GM12864 (cell line): ENCODE measurements around the gene ERC2.

ENCODE experiments used
- DNase-seq: peaks from one replicate; pipeline ENCODE4 v3.0.0-alpha.2; 2011; ENCODE audit warnings: low read depth
- H3K4me3 ChIP-seq: 2 replicates; pipeline ENCODE4 v1.5.1; 2011; ENCODE audit warnings: mild to moderate bottlenecking, low read depth, low read length, control low read depth
- CTCF ChIP-seq: IDR thresholded peaks from 2 replicates; pipeline ENCODE4 v1.5.1; 2011; ENCODE audit warnings: low read depth, mild to moderate bottlenecking, moderate library complexity, low read length, control low read depth, inconsistent platforms; ENCODE audit errors: missing control alignments

ERC2 gene

GRCh38 chr3:56051052-56051451 is 417.2 kb downstream of the ERC2 start:
- no peak for DNase-seq
- no peak for TF ChIP-seq CTCF
- H3K4me3 ChIP-seq: no peak overlapping the region

- TF ChIP-seq CTCF: no peak
- DNase-seq: no peak
- H3K4me3 ChIP-seq: no peak overlapping the region
Observed at GRCh38 chr3:56048946-56049345, 419.3 kb downstream of the ERC2 start.

GRCh38 chr3:56048331-56048730 is 419.9 kb downstream of the ERC2 start:
- no peak overlapping the region for H3K4me3 ChIP-seq
- no peak for DNase-seq
- TF ChIP-seq CTCF: no peak

GRCh38 chr3:56042326-56042951 is 425.8 kb downstream of the ERC2 start:
- no peak overlapping the region for H3K4me3 ChIP-seq
- TF ChIP-seq CTCF: peak; percentile 32
- DNase-seq: no peak

- no peak for TF ChIP-seq CTCF
- DNase-seq: no peak
- H3K4me3 ChIP-seq: no peak overlapping the region
Observed at GRCh38 chr3:56025326-56025725, 442.9 kb downstream of the ERC2 start.

- DNase-seq: no peak
- TF ChIP-seq CTCF: no peak
- no peak overlapping the region for H3K4me3 ChIP-seq
Observed at GRCh38 chr3:56023546-56023945, 444.7 kb downstream of the ERC2 start.

GRCh38 chr3:56022619-56023018 is 445.6 kb downstream of the ERC2 start:
- DNase-seq: no peak
- no peak overlapping the region for H3K4me3 ChIP-seq
- no peak for TF ChIP-seq CTCF
